Right ventricle myocardium superior (tissue), 1 donor: ENCODE results near the gene PRR12. TPM values are rescaled to one million over a fixed set of nuclear protein-coding genes. Genes with fewer than 3 reads are reported as not detected.

ENCODE experiments used
- ATAC-seq: fragments of 200-7000 bp; cut with Tn5 transposase; one replicate; pipeline ENCODE4 v1.9.1; 2020; ENCODE audit warnings: mild to moderate bottlenecking; ENCODE audit not compliant: poor library complexity
- DNase-seq: peaks from one replicate; pipeline ENCODE4 v3.0.0-alpha.2; 2020
- intact Hi-C: fragments of 100-400 bp; cut with DNase I; formaldehyde crosslinking; loops from one replicate; pipeline ENCODE4 v1.11.2; 2022
- long read RNA-seq: library from polyadenylated mRNA; unstranded; transcript quantifications from one replicate; pipeline ENCODE4 v2.0.0, GENCODE V29; 2021
- total RNA-seq: library from RNA; stranded (reverse); fragmentation: NEBNext Ultra II Directional; extraction: Animal tissue kit (Norgen Biotek cat#: 25700); gene quantifications from one replicate; pipeline ENCODE4 v1.2.1, GENCODE V29; 2021
- donor health status: DM: no; HTN: yes; CAD: no; lungs with severe emphysema.

The PRR12 gene, protein sequence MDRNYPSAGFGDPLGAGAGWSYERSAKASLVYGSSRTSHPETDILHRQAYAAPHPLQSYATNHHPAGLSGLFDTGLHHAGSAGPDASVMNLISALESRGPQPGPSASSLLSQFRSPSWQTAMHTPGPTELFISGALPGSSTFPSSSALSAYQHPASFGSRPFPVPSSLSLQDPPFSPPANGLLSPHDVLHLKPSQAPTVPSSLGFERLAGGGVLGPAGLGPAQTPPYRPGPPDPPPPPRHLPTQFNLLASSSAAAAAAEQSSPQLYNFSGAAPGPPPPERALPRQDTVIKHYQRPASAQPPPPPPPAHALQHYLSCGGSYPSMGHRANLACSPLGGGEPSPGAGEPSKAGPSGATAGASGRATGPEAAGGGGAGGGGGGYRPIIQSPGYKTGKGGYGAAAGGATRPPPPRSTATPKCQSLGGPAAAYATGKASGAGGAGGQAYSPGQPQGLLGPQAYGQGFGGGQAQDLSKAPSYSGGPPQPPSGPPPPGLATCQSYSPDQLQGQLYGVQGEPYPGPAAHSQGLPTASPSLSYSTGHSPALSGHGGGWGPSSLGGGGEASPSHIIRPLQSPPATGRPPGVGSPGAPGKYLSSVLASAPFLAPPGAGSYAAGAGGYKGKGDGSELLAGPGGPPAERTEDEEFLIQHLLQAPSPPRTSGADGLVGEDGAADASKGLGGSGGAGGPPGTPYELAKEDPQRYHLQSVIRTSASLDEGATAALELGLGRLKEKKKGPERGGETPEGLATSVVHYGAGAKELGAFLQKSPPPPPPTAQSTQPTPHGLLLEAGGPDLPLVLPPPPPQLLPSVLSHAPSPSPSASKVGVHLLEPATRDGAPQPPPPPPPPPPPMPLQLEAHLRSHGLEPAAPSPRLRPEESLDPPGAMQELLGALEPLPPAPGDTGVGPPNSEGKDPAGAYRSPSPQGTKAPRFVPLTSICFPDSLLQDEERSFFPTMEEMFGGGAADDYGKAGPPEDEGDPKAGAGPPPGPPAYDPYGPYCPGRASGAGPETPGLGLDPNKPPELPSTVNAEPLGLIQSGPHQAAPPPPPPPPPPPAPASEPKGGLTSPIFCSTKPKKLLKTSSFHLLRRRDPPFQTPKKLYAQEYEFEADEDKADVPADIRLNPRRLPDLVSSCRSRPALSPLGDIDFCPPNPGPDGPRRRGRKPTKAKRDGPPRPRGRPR (N-terminal part only)
- total RNA-seq = 12.6 TPM
- long read RNA-seq = 0 reads

- DNase-seq = peak; percentile 72
- intact Hi-C loops = no loop called here
- ATAC-seq = peak; percentile 73
These were observed at the start of gene PRR12 for GRCh38 chr19:49590971-49591730. Gene PRR12, plus strand, starts transcription at chr19:49591182. Its CDS starts 473 bp downstream, at chr19:49591655.

DNA sequence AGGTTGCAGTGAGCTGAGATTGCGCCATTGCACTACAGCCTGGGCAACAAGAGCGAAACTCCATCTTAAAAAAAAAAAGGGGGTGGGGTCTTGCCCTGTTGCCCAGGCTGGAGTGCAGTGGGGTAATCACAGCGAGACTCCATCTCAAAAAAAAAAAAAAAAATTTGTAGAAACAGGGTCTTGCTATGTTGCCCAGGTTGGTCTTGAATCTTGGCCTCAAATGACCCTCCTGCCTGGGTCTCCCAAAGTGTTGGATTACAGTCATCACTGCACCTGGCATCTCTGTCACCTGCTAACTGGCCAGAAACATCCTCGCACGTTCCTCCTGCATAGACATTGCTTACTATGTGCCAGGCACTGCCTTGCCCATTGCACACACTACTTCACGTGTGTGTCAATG lies 49.1 kb upstream of the PRR12 start:
- DNase-seq (no peak), ATAC-seq (no peak)
- intact Hi-C loops = loop anchor here (10.0 kb wide), 1 partner anchor 147 kb away; no protein-coding TSS in a partner anchor

DNA sequence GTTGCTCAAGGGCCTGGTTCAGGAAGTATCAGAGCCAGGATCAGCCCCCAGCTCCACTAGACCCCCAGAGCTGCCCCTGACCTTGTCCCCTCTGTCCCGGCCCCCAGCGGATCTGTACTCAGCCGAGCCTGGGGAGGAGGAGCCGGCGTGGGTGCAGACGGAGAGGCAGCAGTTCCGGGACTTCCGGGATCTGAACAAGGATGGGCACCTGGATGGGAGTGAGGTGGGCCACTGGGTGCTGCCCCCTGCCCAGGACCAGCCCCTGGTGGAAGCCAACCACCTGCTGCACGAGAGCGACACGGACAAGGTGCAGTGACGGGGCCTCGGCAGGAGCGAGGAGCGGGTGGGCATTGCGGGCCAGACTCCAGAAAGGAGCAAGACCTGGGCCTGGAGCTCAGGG lies 48.5 kb upstream of the PRR12 start:
- no peak for ATAC-seq
- intact Hi-C loops = loop anchor here (10.0 kb wide), 1 partner anchor 148 kb away; no protein-coding TSS in a partner anchor
- DNase-seq = no peak

DNA sequence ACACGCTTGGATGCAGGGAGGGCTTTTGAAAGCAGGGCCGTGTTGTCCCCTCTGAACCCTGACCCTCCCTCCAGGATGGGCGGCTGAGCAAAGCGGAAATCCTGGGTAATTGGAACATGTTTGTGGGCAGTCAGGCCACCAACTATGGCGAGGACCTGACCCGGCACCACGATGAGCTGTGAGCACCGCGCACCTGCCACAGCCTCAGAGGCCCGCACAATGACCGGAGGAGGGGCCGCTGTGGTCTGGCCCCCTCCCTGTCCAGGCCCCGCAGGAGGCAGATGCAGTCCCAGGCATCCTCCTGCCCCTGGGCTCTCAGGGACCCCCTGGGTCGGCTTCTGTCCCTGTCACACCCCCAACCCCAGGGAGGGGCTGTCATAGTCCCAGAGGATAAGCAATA lies 48.0 kb upstream of the PRR12 start:
- intact Hi-C loops = loop anchor here (10.0 kb wide), 1 partner anchor 148 kb away; no protein-coding TSS in a partner anchor
- DNase-seq = no peak
- no peak for ATAC-seq

DNA sequence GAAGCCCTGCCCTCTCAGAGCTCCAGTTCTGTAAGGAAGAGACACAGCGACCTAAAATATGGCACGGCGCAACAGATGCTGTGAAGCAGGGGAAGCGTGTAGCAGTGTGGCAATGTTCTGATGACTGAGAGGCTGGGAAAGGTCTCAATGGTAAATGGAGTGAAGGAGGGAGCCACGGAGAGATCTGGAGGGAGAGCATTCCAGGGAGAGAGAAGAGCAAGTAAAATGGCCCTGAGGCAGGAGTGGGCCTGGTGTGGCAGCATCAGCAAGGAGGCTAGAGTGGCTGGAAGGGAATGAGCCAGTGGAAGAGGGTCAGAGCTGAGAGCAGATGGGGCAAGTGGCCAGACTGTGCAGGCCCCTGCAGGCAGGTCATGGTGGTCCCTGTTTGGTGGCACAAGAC lies 46.8 kb upstream of the PRR12 start:
- intact Hi-C loops = loop anchor here (10.0 kb wide), 1 partner anchor 149 kb away; no protein-coding TSS in a partner anchor
- ATAC-seq = no peak
- DNase-seq = no peak

DNA sequence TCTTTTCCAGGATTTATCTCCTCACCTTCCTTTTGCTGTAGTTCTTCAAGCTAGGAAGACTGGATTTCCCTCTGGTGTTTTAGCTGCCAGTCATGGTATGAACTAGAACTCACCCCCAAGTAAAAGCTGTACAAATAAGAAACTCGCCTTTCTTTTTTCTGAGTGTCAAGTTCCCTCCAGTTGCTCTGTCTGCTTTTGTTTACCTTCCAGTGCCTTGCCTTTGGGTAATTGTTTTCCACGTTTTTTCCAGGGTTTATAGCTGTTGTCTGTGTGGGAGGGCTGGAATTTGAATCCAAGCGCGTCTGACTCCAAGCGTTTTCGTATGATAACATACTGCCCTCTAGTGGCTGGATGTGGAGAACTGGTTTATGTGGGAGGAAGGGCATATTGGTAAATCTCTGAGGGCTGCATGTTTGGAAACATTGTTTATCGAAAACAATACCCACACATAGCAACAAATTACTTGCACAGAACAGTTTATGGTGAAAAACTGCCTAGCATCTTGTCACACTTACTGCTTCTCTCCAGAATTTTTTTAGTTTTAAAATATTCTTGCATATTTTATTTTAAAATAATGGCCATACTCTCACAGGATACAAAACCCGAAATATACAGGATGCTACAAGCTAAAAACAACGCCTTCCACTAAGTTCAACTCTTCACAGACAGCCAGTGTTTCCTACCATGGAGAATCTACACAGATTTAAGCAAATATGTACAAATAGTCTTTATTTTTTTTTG lies 44.0 kb upstream of the PRR12 start:
- DNase-seq (peak; percentile 53), ATAC-seq (peak; percentile 92)
- intact Hi-C loops = loop anchor here (2.0 to 10.0 kb wide), 2 partner anchors 40 to 152 kb away; no protein-coding TSS in a partner anchor

GRCh38 chr19:49549045-49549444 lies 41.9 kb upstream of the PRR12 start:
- intact Hi-C loops = loop anchor here (10.0 kb wide), 1 partner anchor 154 kb away; no protein-coding TSS in a partner anchor
- no peak for ATAC-seq

DNA sequence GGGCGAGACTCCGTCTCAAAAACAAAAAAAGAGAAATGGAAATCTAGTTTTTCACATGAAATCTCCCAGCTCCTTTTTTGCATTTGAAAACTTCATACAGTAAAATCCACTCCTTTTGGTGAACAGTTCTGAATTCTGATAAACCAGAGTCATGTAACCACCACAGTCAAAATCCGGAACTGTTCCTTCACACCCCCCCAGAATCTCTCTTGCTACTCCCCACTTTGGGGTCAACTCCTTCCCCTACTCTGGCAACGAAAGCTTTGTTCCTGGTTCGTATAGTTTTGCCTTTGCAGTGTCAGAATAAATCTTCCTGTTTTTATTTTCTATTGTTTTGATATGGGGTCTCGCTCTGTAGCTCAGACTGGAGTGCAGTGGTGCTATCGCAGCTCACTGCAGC lies 39.5 kb upstream of the PRR12 start:
- intact Hi-C loops = no loop called here
- ATAC-seq (no peak), DNase-seq (no peak)

More at GRCh38 chr19:49549045-49549444, 41.9 kb upstream of the PRR12 start:
- no peak for DNase-seq

DNA sequence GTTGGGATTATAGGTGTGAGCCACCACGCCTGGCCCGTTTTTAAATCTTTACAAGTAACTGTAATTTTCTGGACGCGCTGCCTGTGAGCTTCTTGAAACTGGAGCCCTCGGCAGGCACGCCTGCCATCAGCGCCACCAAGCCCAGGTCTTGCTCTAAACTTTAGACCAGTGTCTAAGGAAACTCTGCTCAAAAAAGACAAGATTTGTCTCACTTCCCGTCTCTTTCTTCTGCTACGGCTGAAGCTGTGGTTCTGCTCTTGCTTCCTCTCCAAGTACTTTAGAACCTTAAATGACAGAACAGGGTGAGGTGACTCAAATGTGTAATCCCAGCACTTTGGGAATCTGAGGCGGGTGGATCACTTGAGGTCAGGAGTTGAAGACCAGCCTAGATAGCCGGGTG lies 38.2 kb upstream of the PRR12 start:
- DNase-seq (no peak), ATAC-seq (peak; percentile 5)
- intact Hi-C loops = no loop called here

GRCh38 chr19:49553451-49554271 lies 37.3 kb upstream of the PRR12 start:
- intact Hi-C loops = no loop called here
- DNase-seq (no peak), ATAC-seq (no peak)

GRCh38 chr19:49554701-49555181 lies 36.2 kb upstream of the PRR12 start:
- DNase-seq = peak; percentile 55
- peak; percentile 17 for ATAC-seq

GRCh38 chr19:49555600-49556411 lies 35.2 kb upstream of the PRR12 start:
- ATAC-seq = peak; percentile 29

More at GRCh38 chr19:49554701-49555181, 36.2 kb upstream of the PRR12 start:
- intact Hi-C loops = no loop called here

GRCh38 chr19:49556412-49557398 lies 34.3 kb upstream of the PRR12 start:
- intact Hi-C loops = no loop called here
- DNase-seq = no peak
- no peak for ATAC-seq

More at GRCh38 chr19:49555600-49556411, 35.2 kb upstream of the PRR12 start:
- intact Hi-C loops = no loop called here
- DNase-seq = peak; percentile 61

GRCh38 chr19:49557641-49558325 lies 33.2 kb upstream of the PRR12 start:
- no peak for ATAC-seq
- DNase-seq = no peak
- intact Hi-C loops = no loop called here
